Measurements from ENCODE around the gene TENM3. TPM values are rescaled to one million over a fixed set of nuclear protein-coding genes. Genes with fewer than 3 reads are reported as not detected.

Gene TENM3
- total RNA-seq, 2 experiments from 2014 or later: not detected

- no peak overlapping the region for H3K27ac ChIP-seq (ENCODE audit: low read depth in 1 of 2, low read length in 2 of 2)
- POLR2A ChIA-PET: no interaction called here
- ATAC-seq (ENCODE audit: poor library complexity): no peak
Measured at GRCh38 chr4:182208526-182209050, 34.6 kb upstream of the TENM3 start.

GRCh38 chr4:182212211-182212761, 30.9 kb upstream of the TENM3 start:
- no peak for TF ChIP-seq CTCF (IDR thresholded peaks at IDR 0.05)
- no peaks in the 10 kb centered on the region for H3K4me1 ChIP-seq (ENCODE audit: insufficient read depth, low read length)
- Mint-ChIP-seq H3K9me3 (no peaks in the 10 kb centered on the region), H3K4me1 (ENCODE audit: low read depth) (no peaks in the 10 kb centered on the region), H3K4me3 (no peak overlapping the region), H3K36me3 (ENCODE audit: low read depth) (no peaks in the 10 kb centered on the region), H3K27me3 (no peaks in the 10 kb centered on the region), H3K27ac (no peak overlapping the region)
- no peak overlapping the region for H3K4me3 ChIP-seq (ENCODE audit: low read length)
- intact Hi-C loops (cut with DNase I, micrococcal nuclease): no loop called here
- CTCF ChIA-PET: no interaction called here
- no peaks in the 10 kb centered on the region for H3K36me3 ChIP-seq (ENCODE audit: insufficient read depth, low read length)
- DNase-seq: no peak
- POLR2A ChIA-PET: no interaction called here
- no peak overlapping the region for H3K27ac ChIP-seq (ENCODE audit: low read depth in 1 of 2, low read length in 2 of 2)
- ATAC-seq (ENCODE audit: poor library complexity): no peak
- H3K27me3 ChIP-seq (ENCODE audit: control insufficient read depth in 1 of 2, insufficient read depth in 2 of 2, low read length in 2 of 2): no peaks in the 10 kb centered on the region
- H3K9me3 ChIP-seq (ENCODE audit: control insufficient read depth in 1 of 2, insufficient read depth in 1 of 2, low read length in 2 of 2): peaks cover 0 to 4% of the 10 kb centered on the region in 2 experiments

More at GRCh38 chr4:182208526-182209050, 34.6 kb upstream of the TENM3 start:
- Histone ChIP-seq H3K4me3 (ENCODE audit: low read length) (no peak overlapping the region), H3K4me1 (ENCODE audit: insufficient read depth, low read length) (no peaks in the 10 kb centered on the region), H3K27me3 (ENCODE audit: control insufficient read depth in 1 of 2, insufficient read depth in 2 of 2, low read length in 2 of 2) (no peaks in the 10 kb centered on the region), H3K36me3 (ENCODE audit: insufficient read depth, low read length) (no peaks in the 10 kb centered on the region), H3K9me3 (ENCODE audit: control insufficient read depth in 1 of 2, insufficient read depth in 1 of 2, low read length in 2 of 2) (peaks cover 0 to 8% of the 10 kb centered on the region in 2 experiments)
- DNase-seq: no peak
- Mint-ChIP-seq H3K36me3 (ENCODE audit: low read depth) (no peaks in the 10 kb centered on the region), H3K27ac (no peak overlapping the region), H3K9me3 (no peaks in the 10 kb centered on the region), H3K4me1 (ENCODE audit: low read depth) (no peaks in the 10 kb centered on the region), H3K4me3 (no peak overlapping the region), H3K27me3 (no peaks in the 10 kb centered on the region)
- intact Hi-C loops (cut with DNase I, micrococcal nuclease): no loop called here
- no peak for TF ChIP-seq CTCF (IDR thresholded peaks at IDR 0.05)
- CTCF ChIA-PET: no interaction called here

GRCh38 chr4:182213004-182213403, 30.2 kb upstream of the TENM3 start:
- DNase-seq (no peak), ATAC-seq (ENCODE audit: poor library complexity) (no peak)
- no peaks in the 10 kb centered on the region for H3K27me3 Mint-ChIP-seq
- Histone ChIP-seq H3K4me3 (ENCODE audit: low read length) (no peak overlapping the region), H3K4me1 (ENCODE audit: insufficient read depth, low read length) (no peaks in the 10 kb centered on the region), H3K9me3 (ENCODE audit: control insufficient read depth in 1 of 2, insufficient read depth in 1 of 2, low read length in 2 of 2) (peaks cover 0 to 4% of the 10 kb centered on the region in 2 experiments), H3K27ac (ENCODE audit: low read depth in 1 of 2, low read length in 2 of 2) (no peak overlapping the region), H3K27me3 (ENCODE audit: control insufficient read depth in 1 of 2, insufficient read depth in 2 of 2, low read length in 2 of 2) (no peaks in the 10 kb centered on the region), H3K36me3 (ENCODE audit: insufficient read depth, low read length) (no peaks in the 10 kb centered on the region)
- no peaks in the 10 kb centered on the region for H3K36me3 Mint-ChIP-seq (ENCODE audit: low read depth)
- no peak overlapping the region for H3K27ac Mint-ChIP-seq
- CTCF ChIA-PET: no interaction called here
- H3K4me3 Mint-ChIP-seq: no peak overlapping the region
- intact Hi-C loops (cut with DNase I, micrococcal nuclease): no loop called here
- H3K4me1 Mint-ChIP-seq (ENCODE audit: low read depth): no peaks in the 10 kb centered on the region
- POLR2A ChIA-PET: no interaction called here
- no peak for TF ChIP-seq CTCF (IDR thresholded peaks at IDR 0.05)
- no peaks in the 10 kb centered on the region for H3K9me3 Mint-ChIP-seq
